Body of pancreas (tissue), 4 donors: ENCODE results near the gene DPH1.

Experiments
- CTCF ChIP-seq, 7 experiments: fragments of 450-650 bp in 4 of 7; fragments of 200-600 bp in 3 of 7; sonication (generic) in 3 of 7; IDR thresholded peaks; one replicate each; pipeline ENCODE4 v1.5.1; 2016 to 2019; ENCODE audit warnings: antibody characterized with exemption in 7 of 7
- POLR2A ChIP-seq, 3 donors: fragments of 450-650 bp; IDR thresholded peaks; one replicate each; pipeline ENCODE4 v1.6.1; 2016; ENCODE audit warnings: antibody characterized with exemption in 3 of 3, mild to moderate bottlenecking in 2 of 3

GRCh38 chr17:2090804-2091534 is 61.0 kb downstream of the DPH1 start:
- TF ChIP-seq POLR2A (IDR thresholded peaks at IDR 0.05): no peak
- no peak for TF ChIP-seq CTCF (IDR thresholded peaks at IDR 0.05)
